ENCODE results near the gene PYURF.
"Not testable (repeated sequence)": the region's sequence is repeated elsewhere in the genome, so short reads cannot be mapped to it uniquely, and the experiment has no call there.

PYURF gene, protein sequence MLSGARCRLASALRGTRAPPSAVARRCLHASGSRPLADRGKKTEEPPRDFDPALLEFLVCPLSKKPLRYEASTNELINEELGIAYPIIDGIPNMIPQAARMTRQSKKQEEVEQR

GRCh38 chr4:88523325-88524129 is at the start of gene PYURF:
TSS of gene PYURF (minus strand) at chr4:88523776. CDS start at chr4:88523700, 76 bp downstream.
- peak within 1 kb of the TSS; percentile 84 for H3K4me3 ChIP-seq (ENCODE audit: low read length)
- H3K9ac ChIP-seq (ENCODE audit: low read length), result peak within 1 kb of the TSS; percentile 82
- H3K36me3 ChIP-seq (ENCODE audit: control insufficient read depth, insufficient read depth, low read length), result peaks cover 7% of the 10 kb centered on the region
- peaks cover 10% of the 10 kb centered on the region for H3K4me1 ChIP-seq (ENCODE audit: control insufficient read depth, insufficient read depth, low read length)
- no peaks in the 10 kb centered on the region for H3K27me3 ChIP-seq (ENCODE audit: control insufficient read depth, insufficient read depth, low read length)
- H3K27ac ChIP-seq (ENCODE audit: low read depth, low read length), result peak within 1 kb of the TSS; percentile 92

GRCh38 chr4:88570001-88570400 is 46.4 kb upstream of the PYURF start:
- H3K27me3 ChIP-seq (ENCODE audit: control insufficient read depth, insufficient read depth, low read length), result no peaks in the 10 kb centered on the region
- no peak overlapping the region for H3K4me3 ChIP-seq (ENCODE audit: low read length)
- H3K27ac ChIP-seq (ENCODE audit: low read depth, low read length), result no peak overlapping the region
- H3K9ac ChIP-seq (ENCODE audit: low read length), result no peak overlapping the region
- peaks cover 2% of the 10 kb centered on the region for H3K4me1 ChIP-seq (ENCODE audit: control insufficient read depth, insufficient read depth, low read length)
- H3K36me3 ChIP-seq (ENCODE audit: control insufficient read depth, insufficient read depth, low read length), result no peaks in the 10 kb centered on the region

GRCh38 chr4:88567591-88567990 is 44.0 kb upstream of the PYURF start:
- no peaks in the 10 kb centered on the region for H3K4me1 ChIP-seq (ENCODE audit: control insufficient read depth, insufficient read depth, low read length)
- H3K27ac ChIP-seq (ENCODE audit: low read depth, low read length), result no peak overlapping the region
- no peaks in the 10 kb centered on the region for H3K36me3 ChIP-seq (ENCODE audit: control insufficient read depth, insufficient read depth, low read length)
- H3K4me3 ChIP-seq (ENCODE audit: low read length), result no peak overlapping the region
- no peak overlapping the region for H3K9ac ChIP-seq (ENCODE audit: low read length)
- no peaks in the 10 kb centered on the region for H3K27me3 ChIP-seq (ENCODE audit: control insufficient read depth, insufficient read depth, low read length)

- H3K36me3 ChIP-seq (ENCODE audit: control insufficient read depth, insufficient read depth, low read length), result no peaks in the 10 kb centered on the region
- H3K27me3 ChIP-seq (ENCODE audit: control insufficient read depth, insufficient read depth, low read length), result no peaks in the 10 kb centered on the region
- H3K4me1 ChIP-seq (ENCODE audit: control insufficient read depth, insufficient read depth, low read length), result no peaks in the 10 kb centered on the region
- no peak overlapping the region for H3K27ac ChIP-seq (ENCODE audit: low read depth, low read length)
- H3K9ac ChIP-seq (ENCODE audit: low read length), result no peak overlapping the region
- H3K4me3 ChIP-seq (ENCODE audit: low read length), result no peak overlapping the region
These were observed 26.2 kb upstream of the PYURF start for GRCh38 chr4:88549815-88550214.

DNA sequence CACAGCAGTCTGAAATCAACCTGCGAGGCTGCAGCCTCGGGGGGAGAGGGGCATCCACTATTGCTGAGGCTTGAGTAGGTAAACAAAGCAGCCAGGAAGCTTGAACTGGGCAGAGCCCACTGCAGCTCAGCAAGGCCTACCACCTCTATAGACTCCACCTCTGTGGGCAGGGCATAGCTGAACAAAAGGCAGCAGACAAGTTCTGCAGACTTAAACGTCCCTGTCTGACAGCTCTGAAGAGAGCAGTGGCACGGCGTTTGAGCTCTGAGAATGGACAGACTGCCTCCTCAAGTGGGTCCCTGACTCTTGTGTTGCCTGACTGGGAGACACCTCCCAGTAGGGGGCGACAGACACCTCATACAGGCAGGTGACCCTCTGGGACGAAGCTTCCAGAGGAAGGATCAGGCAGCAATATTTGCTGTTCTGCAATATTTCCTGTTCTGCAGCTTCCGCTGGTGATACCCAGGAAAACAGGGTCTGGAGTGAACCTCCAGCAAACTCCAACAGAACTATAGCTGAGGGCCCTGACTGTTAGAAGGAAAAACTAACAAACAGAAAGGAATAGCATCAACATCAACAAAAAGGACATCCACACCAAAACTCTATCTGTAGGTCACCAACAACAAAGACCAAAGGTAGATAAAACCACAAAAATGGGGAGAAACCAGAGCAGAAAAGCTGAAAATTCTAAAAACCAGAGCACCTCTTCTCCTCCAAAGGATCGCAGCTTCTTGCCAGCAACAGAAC is 15.9 kb upstream of the PYURF start:
- not testable (repeated sequence) for H3K27ac ChIP-seq (ENCODE audit: low read depth, low read length); H3K4me3 ChIP-seq (ENCODE audit: low read length); H3K9ac ChIP-seq (ENCODE audit: low read length); H3K36me3 ChIP-seq (ENCODE audit: control insufficient read depth, insufficient read depth, low read length); H3K4me1 ChIP-seq (ENCODE audit: control insufficient read depth, insufficient read depth, low read length); H3K27me3 ChIP-seq (ENCODE audit: control insufficient read depth, insufficient read depth, low read length)

DNA sequence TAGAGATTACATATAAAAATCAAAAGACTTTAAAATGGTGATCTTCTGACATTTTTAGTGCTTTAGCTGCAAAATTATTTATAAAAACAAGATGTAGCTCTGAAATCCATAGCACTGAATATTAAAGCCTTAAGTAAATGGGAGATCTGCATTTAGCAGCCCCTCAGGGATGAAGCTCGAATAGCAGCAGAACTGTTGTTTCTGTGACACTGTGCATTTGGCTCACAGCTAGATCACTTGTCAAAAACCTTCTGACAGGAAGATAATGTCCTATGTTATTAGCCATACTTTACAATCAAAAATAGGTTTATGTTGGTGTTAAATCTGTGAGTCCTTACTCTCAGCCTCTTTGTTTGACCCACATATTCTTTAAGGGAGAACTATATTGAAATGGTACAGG is 14.1 kb upstream of the PYURF start:
- Histone ChIP-seq H3K4me3 (ENCODE audit: low read length) (no peak overlapping the region), H3K27ac (ENCODE audit: low read depth, low read length) (no peak overlapping the region), H3K9ac (ENCODE audit: low read length) (no peak overlapping the region), H3K27me3 (ENCODE audit: control insufficient read depth, insufficient read depth, low read length) (no peaks in the 10 kb centered on the region), H3K4me1 (ENCODE audit: control insufficient read depth, insufficient read depth, low read length) (no peaks in the 10 kb centered on the region), H3K36me3 (ENCODE audit: control insufficient read depth, insufficient read depth, low read length) (no peaks in the 10 kb centered on the region)

- Histone ChIP-seq H3K4me3 (ENCODE audit: low read length) (no peak overlapping the region), H3K4me1 (ENCODE audit: control insufficient read depth, insufficient read depth, low read length) (no peaks in the 10 kb centered on the region), H3K27ac (ENCODE audit: low read depth, low read length) (no peak overlapping the region), H3K9ac (ENCODE audit: low read length) (no peak overlapping the region), H3K36me3 (ENCODE audit: control insufficient read depth, insufficient read depth, low read length) (no peaks in the 10 kb centered on the region), H3K27me3 (ENCODE audit: control insufficient read depth, insufficient read depth, low read length) (no peaks in the 10 kb centered on the region)
These were observed 11.6 kb upstream of the PYURF start for GRCh38 chr4:88535090-88535755.

- Histone ChIP-seq H3K9ac (ENCODE audit: low read length) (no peak overlapping the region), H3K36me3 (ENCODE audit: control insufficient read depth, insufficient read depth, low read length) (no peaks in the 10 kb centered on the region), H3K27me3 (ENCODE audit: control insufficient read depth, insufficient read depth, low read length) (no peaks in the 10 kb centered on the region), H3K4me1 (ENCODE audit: control insufficient read depth, insufficient read depth, low read length) (no peaks in the 10 kb centered on the region), H3K27ac (ENCODE audit: low read depth, low read length) (no peak overlapping the region), H3K4me3 (ENCODE audit: low read length) (no peak overlapping the region)
These were observed 10.6 kb upstream of the PYURF start for GRCh38 chr4:88533937-88534750.

GRCh38 chr4:88533088-88533790 is 9.7 kb upstream of the PYURF start:
- H3K27me3 ChIP-seq (ENCODE audit: control insufficient read depth, insufficient read depth, low read length), result no peaks in the 10 kb centered on the region
- H3K9ac ChIP-seq (ENCODE audit: low read length), result no peak overlapping the region
- H3K4me1 ChIP-seq (ENCODE audit: control insufficient read depth, insufficient read depth, low read length), result no peaks in the 10 kb centered on the region
- no peak overlapping the region for H3K27ac ChIP-seq (ENCODE audit: low read depth, low read length)
- H3K36me3 ChIP-seq (ENCODE audit: control insufficient read depth, insufficient read depth, low read length), result no peaks in the 10 kb centered on the region
- H3K4me3 ChIP-seq (ENCODE audit: low read length), result no peak overlapping the region

- Histone ChIP-seq H3K4me1 (ENCODE audit: control insufficient read depth, insufficient read depth, low read length) (no peaks in the 10 kb centered on the region), H3K27me3 (ENCODE audit: control insufficient read depth, insufficient read depth, low read length) (no peaks in the 10 kb centered on the region), H3K27ac (ENCODE audit: low read depth, low read length) (no peak overlapping the region), H3K36me3 (ENCODE audit: control insufficient read depth, insufficient read depth, low read length) (no peaks in the 10 kb centered on the region), H3K4me3 (ENCODE audit: low read length) (no peak overlapping the region), H3K9ac (ENCODE audit: low read length) (no peak overlapping the region)
These were observed 8.0 kb upstream of the PYURF start for GRCh38 chr4:88531549-88531948.

GRCh38 chr4:88528861-88529260 is 5.3 kb upstream of the PYURF start:
- Histone ChIP-seq H3K4me1 (ENCODE audit: control insufficient read depth, insufficient read depth, low read length) (peaks cover 8% of the 10 kb centered on the region), H3K36me3 (ENCODE audit: control insufficient read depth, insufficient read depth, low read length) (no peaks in the 10 kb centered on the region), H3K27ac (ENCODE audit: low read depth, low read length) (no peak overlapping the region), H3K9ac (ENCODE audit: low read length) (no peak overlapping the region), H3K27me3 (ENCODE audit: control insufficient read depth, insufficient read depth, low read length) (no peaks in the 10 kb centered on the region), H3K4me3 (ENCODE audit: low read length) (no peak overlapping the region)
